Activated T-cell treated with anti-CD3 and anti-CD28 coated beads, Interleukin-2, amount 50 U/mL, for 72 hours (primary cell): Measurements from ENCODE around the gene PCCA. TPM values are rescaled to one million over a fixed set of nuclear protein-coding genes. Genes with fewer than 3 reads are reported as not detected.

Experiments used
- ATAC-seq, 2 donors: fragments of 150-1000 bp; cut with Tn5 transposase; replicated peaks in 1 of 2; 2 replicates each; pipeline ENCODE4 v1.10.0; 2021; ENCODE audit warnings: moderate library complexity in 2 of 2, mild to moderate bottlenecking in 1 of 2
- DNase-seq, 2 donors: peaks; one replicate each; pipeline ENCODE4 v3.0.0; 2021 to 2022; ENCODE audit warnings: mixed read lengths in 1 of 2
- H3K27ac Mint-ChIP-seq: one replicate; pipeline ENCODE4 v1.8.0; 2022; ENCODE audit warnings: mild to moderate bottlenecking, moderate library complexity, mixed read lengths
- H3K27me3 Mint-ChIP-seq: one replicate; pipeline ENCODE4 v1.8.0; 2022; ENCODE audit warnings: low read depth, mixed read lengths
- H3K36me3 Mint-ChIP-seq, 2 donors: one replicate each; pipeline ENCODE4 v1.8.0; 2022; ENCODE audit warnings: mixed read lengths in 2 of 2, mild to moderate bottlenecking in 1 of 2; ENCODE audit not compliant: insufficient read depth in 2 of 2
- H3K4me1 Mint-ChIP-seq: one replicate; pipeline ENCODE4 v1.8.0; 2022; ENCODE audit warnings: low read depth, mixed read lengths
- H3K4me3 Mint-ChIP-seq, 2 donors: one replicate each; pipeline ENCODE4 v1.8.0; 2022; ENCODE audit warnings: mild to moderate bottlenecking in 2 of 2, mixed read lengths in 2 of 2, moderate library complexity in 2 of 2
- H3K9me3 Mint-ChIP-seq, 2 donors: one replicate each; pipeline ENCODE4 v1.8.0; 2022; ENCODE audit warnings: mixed read lengths in 2 of 2
- total RNA-seq, 2 donors: library from RNA; stranded (reverse); gene quantifications; one replicate each; pipeline ENCODE4 v1.2.3, GENCODE V29; 2022

PCCA gene
- total RNA-seq, 2 donors from 2014 or later, result 10.5 to 16.9 TPM

DNA sequence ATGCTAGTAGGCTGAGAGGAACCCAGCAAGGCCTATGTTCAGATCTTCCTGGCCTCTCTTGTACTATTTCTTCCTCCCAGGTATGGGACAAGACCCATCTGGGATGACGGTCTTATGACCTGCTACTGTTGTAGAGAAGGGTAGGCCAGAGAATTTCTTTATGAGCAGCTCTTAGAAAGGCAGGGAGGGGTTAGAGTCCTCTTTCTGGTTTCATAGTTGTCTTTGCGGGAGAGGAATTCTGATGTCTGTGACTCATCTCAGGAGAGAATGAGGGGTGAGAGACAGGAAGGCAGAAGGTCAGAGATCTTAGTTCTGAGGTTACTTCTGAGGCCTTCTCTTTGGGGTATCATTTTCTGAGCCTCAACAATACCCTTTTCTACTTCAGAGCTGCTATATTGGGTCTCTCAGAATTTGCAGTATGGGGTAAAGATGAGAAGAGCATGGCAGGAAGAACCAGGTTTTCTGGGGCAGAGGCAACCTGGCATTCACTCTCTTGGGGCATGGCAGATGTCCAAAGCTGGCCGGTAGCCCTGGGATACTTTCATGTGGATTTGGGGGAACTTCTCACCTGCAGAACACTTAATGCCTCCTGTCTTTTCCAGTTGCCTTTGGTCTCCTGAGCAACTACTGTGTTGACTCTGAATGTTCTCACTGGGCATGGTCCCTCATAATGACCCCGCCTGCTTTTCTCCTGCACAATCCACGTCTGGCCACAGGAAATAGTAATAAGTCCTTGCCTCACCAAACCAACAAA lies 345.3 kb downstream of the PCCA start:
- DNase-seq (no peak), ATAC-seq (peak; percentile 58 to 65)
- no peaks in the 10 kb centered on the region for H3K27me3 Mint-ChIP-seq
- peaks cover 0 to 3% of the 10 kb centered on the region in 2 donors for H3K9me3 Mint-ChIP-seq
- no peak overlapping the region for H3K27ac Mint-ChIP-seq
- peaks cover 23% of the 10 kb centered on the region for H3K4me1 Mint-ChIP-seq
- H3K4me3 Mint-ChIP-seq, result peak overlapping the region in 1 of 2 donors; percentile 1
- H3K36me3 Mint-ChIP-seq, result peaks cover 0 to 3% of the 10 kb centered on the region in 2 donors

DNA sequence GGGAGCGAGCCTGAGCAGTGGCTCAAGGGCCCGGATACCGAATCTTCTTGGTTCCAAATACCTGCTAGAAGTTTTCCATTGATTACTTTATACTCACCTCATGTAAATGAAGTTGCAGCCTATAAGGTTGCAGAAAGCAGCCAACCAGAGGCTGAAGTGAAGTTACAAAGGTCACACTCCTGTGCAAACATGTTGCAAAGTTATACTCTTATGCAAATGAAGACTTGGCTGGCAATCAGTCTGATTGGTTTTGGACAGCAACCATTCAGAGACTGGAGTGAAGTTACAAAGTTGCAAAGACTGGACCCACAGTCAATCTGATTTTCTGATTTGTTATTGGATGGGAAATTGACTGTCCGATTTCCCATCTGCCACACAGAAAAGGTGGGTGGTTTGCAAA lies 347.2 kb downstream of the PCCA start:
- no peaks in the 10 kb centered on the region for H3K27me3 Mint-ChIP-seq
- DNase-seq, result no peak
- H3K4me1 Mint-ChIP-seq, result peaks cover 23% of the 10 kb centered on the region
- no peak for ATAC-seq
- H3K27ac Mint-ChIP-seq, result no peak overlapping the region
- H3K4me3 Mint-ChIP-seq, result no peak overlapping the region
- no peaks in the 10 kb centered on the region for H3K9me3 Mint-ChIP-seq
- peaks cover 0 to 3% of the 10 kb centered on the region in 2 donors for H3K36me3 Mint-ChIP-seq

DNA sequence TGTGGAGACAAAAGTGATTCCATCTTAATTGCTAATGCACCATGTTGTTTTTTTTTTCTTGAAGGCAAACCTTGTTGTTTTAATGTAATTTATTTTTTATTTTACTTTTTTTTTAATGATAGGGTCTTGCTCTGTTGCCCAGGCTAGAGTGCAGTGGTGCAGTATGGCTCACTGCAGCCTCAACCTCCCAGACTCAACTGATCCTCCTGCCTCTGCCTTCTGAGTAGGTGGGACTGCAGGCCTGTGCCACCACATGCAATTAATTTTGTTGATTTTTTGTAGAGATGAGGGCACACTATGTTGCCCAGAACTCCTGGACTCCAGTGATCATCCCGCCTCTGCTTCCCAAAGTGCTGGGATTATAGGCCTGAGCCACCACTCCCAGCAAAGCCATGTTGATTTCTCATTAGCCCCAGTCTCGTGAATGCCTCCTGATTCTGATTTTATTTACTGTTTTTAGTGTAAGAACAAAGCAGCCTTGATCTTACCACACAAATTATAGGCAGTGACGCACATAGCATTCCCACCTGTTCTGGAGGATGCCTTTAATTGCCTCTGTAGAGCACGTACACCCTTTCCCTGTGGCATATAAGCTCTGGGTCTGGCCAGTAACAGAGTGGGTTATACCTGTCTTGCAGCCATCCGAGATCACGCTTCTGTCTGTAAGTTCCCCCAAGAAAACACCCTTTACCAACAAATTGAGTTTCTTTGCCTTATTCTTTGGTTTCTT lies 349.3 kb downstream of the PCCA start:
- Mint-ChIP-seq H3K27ac (no peak overlapping the region), H3K9me3 (no peaks in the 10 kb centered on the region)
- ATAC-seq, result no peak

DNA sequence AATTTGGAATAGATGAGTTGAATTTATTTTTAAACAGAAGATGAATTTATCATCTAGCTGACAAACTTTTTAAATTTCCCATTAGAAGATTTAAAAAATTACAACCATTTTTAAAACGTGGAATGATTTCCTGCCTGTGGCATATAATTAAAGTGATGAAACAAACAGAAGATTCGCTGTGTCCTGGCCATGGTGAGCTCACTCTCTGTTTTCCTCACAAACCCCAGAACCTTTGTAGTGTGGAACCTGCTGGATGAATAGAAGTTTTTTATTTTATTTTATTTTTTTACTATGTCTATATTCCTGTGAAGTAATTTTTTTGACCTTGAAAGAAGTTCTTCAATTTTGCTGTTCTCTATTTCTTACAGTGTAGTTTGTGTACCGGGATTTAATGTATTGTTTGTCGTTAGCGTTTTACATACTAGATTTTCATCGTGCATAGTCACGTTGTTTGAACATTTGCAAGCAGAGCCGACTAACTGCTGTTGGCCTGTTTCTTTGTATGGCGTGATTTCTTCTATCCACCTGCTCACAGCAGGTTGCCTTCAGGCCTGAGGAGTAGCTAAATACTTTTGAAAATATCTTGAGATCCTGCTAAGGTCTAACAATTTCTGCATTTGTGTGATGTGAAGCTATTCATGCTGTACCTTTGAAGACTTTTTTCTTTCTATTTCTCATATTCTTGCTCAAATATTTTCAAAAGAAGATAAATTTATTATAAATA lies 350.5 kb downstream of the PCCA start:
- H3K4me1 Mint-ChIP-seq, result peaks cover 5% of the 10 kb centered on the region
- ATAC-seq (no peak), DNase-seq (no peak)
- H3K27me3 Mint-ChIP-seq, result no peaks in the 10 kb centered on the region
- no peaks in the 10 kb centered on the region for H3K9me3 Mint-ChIP-seq
- no peak overlapping the region for H3K4me3 Mint-ChIP-seq
- no peak overlapping the region for H3K27ac Mint-ChIP-seq
- no peaks in the 10 kb centered on the region for H3K36me3 Mint-ChIP-seq

More for the DNA sequence above, 349.3 kb downstream of the PCCA start:
- H3K36me3 Mint-ChIP-seq, result no peaks in the 10 kb centered on the region
- DNase-seq, result no peak
- H3K4me1 Mint-ChIP-seq, result peaks cover 17% of the 10 kb centered on the region
- H3K27me3 Mint-ChIP-seq, result no peaks in the 10 kb centered on the region
- no peak overlapping the region for H3K4me3 Mint-ChIP-seq

DNA sequence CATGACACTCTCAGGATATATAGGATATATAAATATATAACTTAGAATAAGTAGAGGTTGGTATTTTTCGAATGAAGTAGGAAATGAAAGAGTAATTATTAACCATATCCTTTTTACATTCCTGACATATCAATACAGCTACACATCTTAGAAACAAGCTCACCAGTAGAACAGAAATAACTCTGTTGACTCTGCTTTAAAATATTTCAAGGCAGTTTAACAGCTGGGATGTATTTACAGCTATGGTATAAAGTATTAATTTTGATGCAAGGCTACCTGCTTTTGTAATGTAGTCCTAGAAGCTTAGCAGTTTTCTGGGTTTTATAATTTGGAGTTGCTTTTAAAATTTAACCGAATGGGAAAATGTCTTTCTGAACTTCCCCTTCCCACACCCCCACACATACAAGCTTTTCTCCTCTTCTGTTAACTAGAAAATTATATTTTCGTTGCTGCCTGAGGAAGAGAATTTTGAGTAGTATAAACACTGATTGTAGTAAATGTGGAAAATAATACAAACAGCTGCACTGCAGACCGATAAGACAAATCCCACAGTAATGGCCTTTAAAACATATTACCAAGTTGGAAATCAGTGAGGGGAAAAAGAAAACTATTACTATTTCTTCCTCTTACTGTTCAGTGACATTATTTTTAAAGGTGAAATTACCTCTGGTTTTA lies 352.0 kb downstream of the PCCA start:
- H3K4me1 Mint-ChIP-seq, result no peaks in the 10 kb centered on the region
- no peaks in the 10 kb centered on the region for H3K36me3 Mint-ChIP-seq
- ATAC-seq (no peak), DNase-seq (no peak)
- no peak overlapping the region for H3K4me3 Mint-ChIP-seq
- no peak overlapping the region for H3K27ac Mint-ChIP-seq
- H3K27me3 Mint-ChIP-seq, result no peaks in the 10 kb centered on the region
- H3K9me3 Mint-ChIP-seq, result no peaks in the 10 kb centered on the region

DNA sequence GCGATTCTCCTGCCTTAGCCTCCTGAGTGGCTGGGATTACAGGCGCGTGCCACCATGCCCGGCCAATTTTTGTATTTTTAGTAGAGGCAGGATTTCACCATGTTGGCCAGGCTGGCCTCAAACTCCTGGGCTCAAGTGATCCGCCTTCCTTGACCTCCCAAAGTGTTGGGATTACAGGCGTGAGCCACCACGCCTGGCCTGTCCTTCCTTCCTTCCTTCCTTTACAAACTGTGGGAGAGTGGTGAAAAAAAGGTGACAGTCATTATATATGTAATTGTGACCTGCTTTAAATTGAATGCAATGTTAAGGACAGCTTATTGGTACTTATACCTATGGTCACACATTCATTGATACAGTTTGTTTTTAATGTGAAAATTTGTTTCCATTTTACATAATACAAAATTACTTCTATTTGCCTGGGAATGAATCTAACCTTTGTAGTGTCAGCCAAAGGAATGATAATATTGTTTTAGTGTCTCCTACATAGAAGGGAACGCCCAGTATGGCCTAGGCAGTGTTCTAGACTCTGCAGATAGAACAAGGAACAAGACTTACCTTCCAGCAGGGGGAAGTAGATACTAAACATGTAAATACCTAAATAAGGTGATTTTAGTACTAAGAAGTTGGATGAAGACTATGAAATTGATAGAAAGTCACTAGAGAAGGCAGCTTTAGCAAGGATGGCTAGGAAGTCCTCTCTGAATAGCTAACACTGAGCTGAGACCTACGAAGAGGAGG lies 353.4 kb downstream of the PCCA start:
- Mint-ChIP-seq H3K27me3 (no peaks in the 10 kb centered on the region), H3K36me3 (no peaks in the 10 kb centered on the region), H3K4me3 (no peak overlapping the region), H3K4me1 (no peaks in the 10 kb centered on the region), H3K27ac (no peak overlapping the region), H3K9me3 (no peaks in the 10 kb centered on the region)
- DNase-seq, result no peak
- no peak for ATAC-seq

DNA sequence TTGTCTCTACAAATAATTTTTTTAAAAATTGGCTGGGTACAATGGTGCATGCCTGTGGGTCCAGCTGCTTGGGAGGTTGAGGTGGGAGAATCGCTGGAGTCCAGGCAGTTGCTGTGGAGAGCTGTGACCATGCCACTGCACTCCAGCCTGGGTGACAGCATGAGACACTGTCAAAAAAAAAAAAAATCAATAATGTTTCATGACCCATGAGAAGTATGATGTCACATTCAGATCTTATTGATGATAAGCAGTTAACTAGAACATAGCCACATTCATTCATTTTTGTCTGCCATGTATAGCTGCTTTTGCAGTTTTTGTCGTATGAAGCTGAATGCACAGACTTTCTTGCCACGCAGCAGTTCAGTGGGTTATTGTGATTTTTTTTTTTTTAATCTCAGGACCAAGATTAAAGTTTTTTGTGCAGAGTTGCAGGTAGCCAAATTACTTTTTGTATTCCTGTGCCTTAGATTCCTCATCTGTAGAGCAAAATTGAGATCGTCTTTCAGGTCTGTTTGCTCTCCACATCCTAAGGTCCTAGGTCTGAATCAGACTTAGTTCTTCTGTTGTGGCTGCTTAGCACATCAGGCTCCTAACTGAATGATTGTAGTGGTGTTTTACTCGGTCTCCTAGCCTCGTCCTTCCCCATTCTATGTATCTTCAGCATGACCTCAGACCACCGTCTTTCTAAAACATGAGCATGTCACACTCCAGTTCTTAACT lies 354.5 kb downstream of the PCCA start:
- H3K27me3 Mint-ChIP-seq, result no peaks in the 10 kb centered on the region
- no peaks in the 10 kb centered on the region for H3K4me1 Mint-ChIP-seq
- DNase-seq (no peak), ATAC-seq (peak; percentile 36)
- no peak overlapping the region for H3K27ac Mint-ChIP-seq
- H3K36me3 Mint-ChIP-seq, result no peaks in the 10 kb centered on the region
- H3K4me3 Mint-ChIP-seq, result no peak overlapping the region
- no peaks in the 10 kb centered on the region for H3K9me3 Mint-ChIP-seq

DNA sequence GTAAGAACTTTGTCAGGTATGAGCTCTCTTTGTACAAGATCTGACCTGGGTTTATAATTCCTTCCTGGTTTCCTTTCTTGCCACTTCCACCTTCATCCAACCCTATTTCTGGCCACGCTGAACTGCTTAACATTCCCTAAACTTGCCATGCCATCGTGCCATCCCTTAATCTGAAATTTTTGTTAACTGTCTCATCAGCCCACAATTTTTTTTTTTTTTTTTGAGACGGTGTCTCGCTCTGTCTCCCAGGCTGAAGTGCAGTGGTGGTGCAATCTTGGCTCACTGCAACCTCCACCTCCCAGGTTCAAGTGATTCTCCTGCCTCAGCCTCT lies 355.1 kb downstream of the PCCA start:
- DNase-seq, result no peak
- Mint-ChIP-seq H3K9me3 (no peaks in the 10 kb centered on the region), H3K4me3 (no peak overlapping the region), H3K4me1 (no peaks in the 10 kb centered on the region), H3K27me3 (no peaks in the 10 kb centered on the region), H3K36me3 (no peaks in the 10 kb centered on the region), H3K27ac (no peak overlapping the region)
- ATAC-seq, result no peak

DNA sequence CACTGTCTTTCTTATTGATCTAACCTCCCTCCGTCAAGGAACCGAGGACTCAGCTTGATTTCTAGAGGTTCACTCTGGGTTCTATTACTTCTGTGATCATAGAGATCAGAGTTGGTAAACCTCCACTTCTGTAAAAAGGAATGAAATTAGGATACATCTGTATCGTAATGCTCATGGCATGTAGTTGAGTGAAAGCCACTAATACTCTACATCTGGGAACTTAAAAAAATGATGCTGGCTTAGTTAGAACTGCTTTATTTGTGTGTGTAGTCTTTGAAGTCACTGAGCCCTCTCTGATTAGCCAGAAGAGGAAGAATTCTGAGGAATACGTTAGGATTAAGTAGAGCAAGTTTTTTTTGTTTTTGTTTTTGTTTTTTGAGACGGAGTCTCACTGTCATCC lies 358.9 kb downstream of the PCCA start:
- H3K27me3 Mint-ChIP-seq, result no peaks in the 10 kb centered on the region
- ATAC-seq (no peak), DNase-seq (no peak)
- no peaks in the 10 kb centered on the region for H3K4me1 Mint-ChIP-seq
- peaks cover 0 to 2% of the 10 kb centered on the region in 2 donors for H3K36me3 Mint-ChIP-seq
- no peak overlapping the region for H3K27ac Mint-ChIP-seq
- no peak overlapping the region for H3K4me3 Mint-ChIP-seq
- H3K9me3 Mint-ChIP-seq, result peaks cover 0 to 1% of the 10 kb centered on the region in 2 donors

DNA sequence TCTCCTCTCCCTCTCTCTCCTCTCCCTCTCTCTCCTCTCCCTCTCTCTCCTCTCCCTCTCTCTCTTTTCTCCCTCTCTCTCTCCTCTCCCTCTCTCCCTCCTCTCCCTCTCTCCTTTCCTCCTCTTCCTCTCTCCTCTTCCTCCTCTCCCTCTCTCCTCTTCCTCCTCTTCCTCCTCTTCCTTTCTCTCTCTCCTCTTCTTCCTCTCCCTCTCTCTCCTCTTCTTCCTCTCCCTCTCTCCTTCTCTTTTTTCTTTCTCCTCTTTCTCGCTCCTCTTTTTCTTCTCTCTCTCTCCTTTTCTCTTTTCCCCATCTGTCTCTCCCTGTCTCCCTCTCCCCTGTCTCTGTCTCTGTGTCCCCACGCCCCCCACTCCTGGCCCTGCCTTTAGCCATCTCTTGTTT lies 363.0 kb downstream of the PCCA start:
- DNase-seq, result no peak
- Mint-ChIP-seq H3K27ac (no peak overlapping the region), H3K36me3 (peaks cover 0 to 2% of the 10 kb centered on the region in 2 donors), H3K4me1 (peaks cover 8% of the 10 kb centered on the region), H3K27me3 (no peaks in the 10 kb centered on the region), H3K4me3 (no peak overlapping the region), H3K9me3 (peaks cover 1% of the 10 kb centered on the region in 2 donors)
- ATAC-seq, result no peak

DNA sequence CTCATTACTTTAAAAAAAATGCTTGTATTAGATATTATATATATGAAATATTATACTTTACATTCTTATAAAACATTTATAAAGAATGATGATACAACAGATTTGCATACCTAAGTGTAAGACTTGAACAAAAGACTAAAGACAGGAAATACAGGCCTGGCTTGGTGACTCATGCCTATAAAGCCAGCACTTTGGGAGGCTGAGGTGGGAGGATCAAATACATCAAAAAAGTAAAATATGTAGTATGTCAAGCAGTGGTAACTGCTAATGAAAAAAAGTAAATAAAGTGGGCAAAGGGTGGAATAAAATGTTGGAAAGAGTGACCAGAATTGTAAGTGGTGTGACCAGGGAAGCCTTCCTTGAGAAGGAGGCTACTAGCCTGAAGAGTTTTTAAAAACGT lies 366.0 kb downstream of the PCCA start:
- no peaks in the 10 kb centered on the region for H3K27me3 Mint-ChIP-seq
- no peak overlapping the region for H3K27ac Mint-ChIP-seq
- DNase-seq (no peak), ATAC-seq (no peak)
- H3K9me3 Mint-ChIP-seq, result peaks cover 1% of the 10 kb centered on the region in 2 donors
- peaks cover 0 to 2% of the 10 kb centered on the region in 2 donors for H3K36me3 Mint-ChIP-seq
- no peak overlapping the region for H3K4me3 Mint-ChIP-seq
- H3K4me1 Mint-ChIP-seq, result peaks cover 8% of the 10 kb centered on the region

DNA sequence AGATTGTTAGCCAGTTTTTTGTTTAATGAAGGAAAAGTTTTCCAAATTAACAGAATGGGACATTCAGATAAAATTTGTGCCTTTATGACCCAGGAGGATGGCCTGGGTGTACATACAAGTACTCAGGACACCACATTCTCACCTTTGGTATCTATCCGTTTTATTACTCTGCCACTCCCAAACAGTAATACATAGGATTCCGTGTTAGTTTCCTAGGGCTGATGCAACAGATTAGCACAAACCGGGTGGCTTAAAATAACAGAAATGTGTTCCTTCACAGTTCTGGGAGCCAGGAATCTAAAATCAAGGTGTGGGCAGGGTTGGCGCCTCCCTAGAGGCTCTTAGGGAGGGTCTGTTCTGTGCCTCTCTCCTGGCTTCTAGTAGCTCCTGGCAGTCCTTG lies 369.8 kb downstream of the PCCA start:
- no peak for ATAC-seq
- peaks cover 8% of the 10 kb centered on the region for H3K4me1 Mint-ChIP-seq
- H3K36me3 Mint-ChIP-seq, result no peaks in the 10 kb centered on the region
- no peak overlapping the region for H3K4me3 Mint-ChIP-seq
- DNase-seq, result no peak
- no peaks in the 10 kb centered on the region for H3K27me3 Mint-ChIP-seq
- H3K27ac Mint-ChIP-seq, result no peak overlapping the region
- peaks cover 0 to 1% of the 10 kb centered on the region in 2 donors for H3K9me3 Mint-ChIP-seq
